GM12878 (cell line): ENCODE measurements around the gene MAB21L1. TPM values are rescaled to one million over a fixed set of nuclear protein-coding genes. Genes with fewer than 3 reads are reported as not detected.

ENCODE experiments used
- ATAC-seq: fragments of 200-7000 bp; cut with Tn5 transposase; 3 replicates; pipeline ENCODE4 v1.9.1; 2020; ENCODE audit warnings: mild to moderate bottlenecking, moderate library complexity
- BruUV-seq: library from RNA; stranded (reverse); fragments of 400-500 nt; replicated peaks from 2 replicates; lab custom pipeline; 2021; lab: Mats Ljungman, UMichigan
- CTCF ChIA-PET: fragments of 300-600 bp; sonication (Branson Sonifier 250); formaldehyde crosslinking; extraction: SDS; loops from one replicate; lab custom pipeline; 2021; ENCODE audit warnings: inconsistent platforms; lab: Yijun Ruan, JAX
- POLR2A ChIA-PET: fragments of 350-600 bp; formaldehyde crosslinking; extraction: SDS; loops from one replicate; lab custom pipeline; 2021; ENCODE audit warnings: inconsistent platforms; lab: Charles Lee
- RAD21 ChIA-PET: fragments of 300-600 bp; sonication (Branson Sonifier 250); formaldehyde crosslinking; loops from one replicate; lab custom pipeline; 2023; ENCODE audit warnings: antibody characterized with exemption; ENCODE audit not compliant: unreplicated experiment; lab: Charles Lee
- SMC1A ChIA-PET: fragments of 300-600 bp; sonication (Branson Sonifier 250); formaldehyde crosslinking; loops from one replicate; lab custom pipeline; 2023; ENCODE audit not compliant: unreplicated experiment, uncharacterized antibody; lab: Charles Lee
- DNase-seq: peaks from one replicate; pipeline ENCODE4 v3.0.0-alpha.2; 2011; ENCODE audit warnings: low read depth, low spot score
- FAIRE-seq: peaks from 3 replicates; lab custom pipeline; 2011; peaks lifted over from hg19 to GRCh38; lab: Jason Lieb, UNC
- H2AFZ ChIP-seq: 2 replicates; pipeline ENCODE4 v1.6.0; 2011; ENCODE audit warnings: low read depth, low read length, control low read depth; ENCODE audit not compliant: control insufficient read depth
- H3K27ac ChIP-seq: 2 replicates; pipeline ENCODE4 v1.5.1; 2011; ENCODE audit warnings: control low read depth; ENCODE audit not compliant: control insufficient read depth, insufficient read depth
- H3K27me3 ChIP-seq, 2 experiments: replicated peaks in 1 of 2; 2 replicates each; pipeline versions ENCODE4 v1.6.0 to v1.6.1; 2011; ENCODE audit warnings: low read length in 1 of 2; ENCODE audit not compliant: control insufficient read depth in 2 of 2, insufficient read depth in 2 of 2
- H3K36me3 ChIP-seq, 2 experiments: 2 replicates each; pipeline ENCODE4 v1.5.1; 2011; ENCODE audit warnings: low read length in 1 of 2; ENCODE audit not compliant: control insufficient read depth in 2 of 2, insufficient read depth in 2 of 2
- H3K4me1 ChIP-seq: 2 replicates; pipeline ENCODE4 v1.6.1; 2011; ENCODE audit warnings: mild to moderate bottlenecking, low read length, moderate library complexity, mixed read lengths; ENCODE audit not compliant: control insufficient read depth, insufficient read depth
- H3K4me2 ChIP-seq: 2 replicates; pipeline ENCODE4 v1.6.0; 2011; ENCODE audit warnings: control low read depth; ENCODE audit not compliant: control insufficient read depth, insufficient read depth
- H3K4me3 ChIP-seq: fragments of 200-600 bp; sonication (generic); 2 replicates; pipeline ENCODE4 v1.5.1; 2016
- H3K79me2 ChIP-seq: 2 replicates; pipeline ENCODE4 v1.6.0; 2011; ENCODE audit warnings: low read length; ENCODE audit not compliant: control insufficient read depth, insufficient read depth
- H3K9ac ChIP-seq: 2 replicates; pipeline ENCODE4 v1.8.0; 2011; ENCODE audit warnings: low read length, control low read depth, mixed read lengths; ENCODE audit not compliant: control insufficient read depth, insufficient read depth
- H3K9me3 ChIP-seq: replicated peaks from 3 replicates; pipeline ENCODE4 v1.5.1; 2011; ENCODE audit warnings: mild to moderate bottlenecking, low read length; ENCODE audit not compliant: control insufficient read depth, insufficient read depth
- H4K20me1 ChIP-seq: 2 replicates; pipeline ENCODE4 v1.6.0; 2011; ENCODE audit not compliant: control insufficient read depth, insufficient read depth
- CBX5 ChIP-seq: sonication (generic); IDR thresholded peaks from 2 replicates; pipeline ENCODE4 v1.6.1; 2016; ENCODE audit warnings: low read depth, moderate library complexity, mild to moderate bottlenecking, inconsistent platforms
- RBBP5 ChIP-seq: fragments of 200-600 bp; sonication (generic); conservative IDR thresholded peaks from 2 replicates; pipeline ENCODE4 v1.6.1; 2016
- RELA ChIP-seq: fragments of 450-650 bp; IDR thresholded peaks from 2 replicates; pipeline ENCODE4 v1.8.0; 2014; ENCODE audit warnings: borderline replicate concordance; ENCODE audit not compliant: partially characterized antibody
- USF1 ChIP-seq: IDR thresholded peaks from 2 replicates; pipeline ENCODE4 v1.6.1; 2011; ENCODE audit warnings: borderline replicate concordance, low read depth, mild to moderate bottlenecking, moderate library complexity, mixed read lengths, low read length; ENCODE audit not compliant: insufficient read depth; ENCODE audit errors: extremely low read length
- ZBTB11 ChIP-seq: fragments of 450-650 bp; formaldehyde crosslinking; IDR thresholded peaks from 2 replicates; pipeline ENCODE4 v1.5.0; 2022; ENCODE audit warnings: mild to moderate bottlenecking, missing genetic modification characterization
- ZBTB40 ChIP-seq: fragments of 450-650 bp; IDR thresholded peaks from 2 replicates; pipeline ENCODE4 v1.6.1; 2016; ENCODE audit warnings: mild to moderate bottlenecking, moderate library complexity, borderline replicate concordance
- in situ Hi-C: fragments of 300-500 bp; cut with MboI; formaldehyde crosslinking; loops from 9 replicates; pipeline ENCODE4 v1.14.3; 2018; ENCODE audit warnings: mixed read lengths
- intact Hi-C: fragments of 100-400 bp; cut with micrococcal nuclease; formaldehyde crosslinking; loops from one replicate; pipeline ENCODE4 v1.14.2; 2022; ENCODE audit not compliant: unreplicated experiment
- polyA plus RNA-seq, 11 experiments: library from polyadenylated mRNA; depleted of rRNA in 4 of 11; unstranded in 6 of 11; stranded (reverse) in 5 of 11; fragments of >200 nt; fragmentation: Nextera tagmentation in 4 of 11; fragmentation: Illumina TruSeq in 1 of 11; extraction: Ambion mirVana in 4 of 11; extraction: Trizol in 1 of 11; gene quantifications; 1 replicate in 1 of 11; 2 replicates in 10 of 11; pipeline versions ENCODE4 v1.2.1 to v1.2.3, GENCODE V29; 2011 to 2016; ENCODE audit warnings: inconsistent platforms in 2 of 11, missing spikeins in 2 of 11, low read depth in 1 of 11
- total RNA-seq, 4 experiments: library from RNA; depleted of rRNA in 3 of 4; stranded (reverse); fragments of >200 nt in 3 of 4; fragmentation: Illumina TruSeq in 1 of 4; extraction: Trizol in 1 of 4; gene quantifications; 2 replicates each; pipeline versions ENCODE4 v1.2.1 to v1.2.3, GENCODE V29; 2013 to 2021

The MAB21L1 gene
- total and polyA plus RNA-seq, 10 of the 15 experiments (the other 5 are each of a cell fraction or from before 2014, with no cell fraction given): 0.01 to 0.05 TPM; not detected in 8

GRCh38 chr13:35473206-35473775 is 3.2 kb downstream of the MAB21L1 start:
- in situ Hi-C loops: no loop called here
- Histone ChIP-seq H3K4me3 (no peak overlapping the region), H3K9ac (no peak overlapping the region), H3K9me3 (no peaks in the 10 kb centered on the region; the same call in 2 of the 3 replicates), H3K79me2 (no peaks in the 10 kb centered on the region), H2AFZ (no peak overlapping the region), H3K4me2 (no peak overlapping the region), H3K4me1 (no peaks in the 10 kb centered on the region), H3K36me3 (no peaks in the 10 kb centered on the region), H3K27ac (no peak overlapping the region), H4K20me1 (no peaks in the 10 kb centered on the region), H3K27me3 (peaks cover 11 to 29% of the 10 kb centered on the region in 2 experiments)
- RAD21 ChIA-PET: no interaction called here
- no TSS peak for BruUV-seq
- FAIRE-seq (peak; percentile 13), ATAC-seq (no peak), DNase-seq (no peak)
- SMC1A ChIA-PET: no interaction called here
- intact Hi-C loops: no loop called here
- TF ChIP-seq RBBP5: no peak
- no peak for TF ChIP-seq ZBTB40
- no peak for TF ChIP-seq CBX5
- no peak for TF ChIP-seq USF1
- no peak for TF ChIP-seq RELA
- no peak for TF ChIP-seq ZBTB11 (CRISPR knock-in tag)
- POLR2A ChIA-PET: no interaction called here
- CTCF ChIA-PET: no interaction called here
